Measurements from ENCODE around the gene LYPD4.
"Not testable (repeated sequence)": the region's sequence is repeated elsewhere in the genome, so short reads cannot be mapped to it uniquely, and the experiment has no call there.

The LYPD4 gene

GRCh38 chr19:41796901-41797300 lies 47.6 kb downstream of the LYPD4 start:
- no peak for DNase-seq

GRCh38 chr19:41796362-41796761 lies 48.1 kb downstream of the LYPD4 start, which contains the start of gene CEACAM3:
TSS of gene CEACAM3 (plus strand) at chr19:41796587. CDS start at chr19:41796678, 91 bp downstream.
- DNase-seq, result no peak

GRCh38 chr19:41795031-41795461 lies 49.4 kb downstream of the LYPD4 start:
- peak; percentile 81 for DNase-seq

- DNase-seq, result no peak
Measured at GRCh38 chr19:41793414-41793727, 51.1 kb downstream of the LYPD4 start.

GRCh38 chr19:41792513-41793413 lies 51.7 kb downstream of the LYPD4 start:
- peak; percentile 80 for DNase-seq

- not testable (repeated sequence) for DNase-seq
Measured at GRCh38 chr19:41789053-41789452, 55.4 kb downstream of the LYPD4 start.

GRCh38 chr19:41788518-41788917 lies 56.0 kb downstream of the LYPD4 start:
- DNase-seq, result not testable (repeated sequence)
